ENCODE results near the gene DDX60.

- TF ChIP-seq REST (IDR thresholded peaks at IDR 0.05; ENCODE audit: insufficient read depth in 1 of 2, low read depth in 2 of 2, low read length in 2 of 2) (no peak), POLR2AphosphoS5 (IDR thresholded peaks at IDR 0.05; ENCODE audit: low read depth, low read length) (no peak), TAF1 (IDR thresholded peaks at IDR 0.05; ENCODE audit: borderline replicate concordance, insufficient read depth, low read length) (no peak)
Measured at GRCh38 chr4:168306476-168306875, 12.1 kb downstream of the DDX60 start.

Data from PFSK-1 (cell line).